Activated CD8-positive, alpha-beta T cell treated with anti-CD3 and anti-CD28 coated beads, Interleukin-2, amount 10 ng/mL, durations not matched to agents 7 days and 5 days (primary cell): Measurements from ENCODE around the gene OR2L8. TPM values are rescaled to one million over a fixed set of nuclear protein-coding genes. Genes with fewer than 3 reads are reported as not detected.
"Not testable (repeated sequence)": the region's sequence is repeated elsewhere in the genome, so short reads cannot be mapped to it uniquely, and the experiment has no call there.

Experiments used
- ATAC-seq: fragments of 150-1000 bp; cut with Tn5 transposase; one replicate; pipeline ENCODE4 v1.10.0; 2021; ENCODE audit warnings: moderate library complexity
- CTCF ChIA-PET: fragments of 350-600 bp; sonication (Branson Sonifier 250); formaldehyde crosslinking; loops from one replicate; lab custom pipeline; 2021; ENCODE audit warnings: antibody characterized with exemption; lab: Charles Lee
- POLR2A ChIA-PET: fragments of 350-600 bp; sonication (Branson Sonifier 250); formaldehyde crosslinking; loops from one replicate; lab custom pipeline; 2021; ENCODE audit warnings: antibody characterized with exemption; lab: Charles Lee
- DNase-seq: peaks from one replicate; pipeline ENCODE4 v3.0.0-alpha.2; 2020
- H3K27ac Mint-ChIP-seq: one replicate; pipeline ENCODE4 v1.8.0; 2021; ENCODE audit warnings: mild to moderate bottlenecking, mixed read lengths
- H3K27me3 Mint-ChIP-seq: one replicate; pipeline ENCODE4 v1.8.0; 2021; ENCODE audit warnings: low read depth, mixed read lengths
- H3K36me3 Mint-ChIP-seq: one replicate; pipeline ENCODE4 v1.8.0; 2021; ENCODE audit warnings: low read depth, mixed read lengths
- H3K4me1 Mint-ChIP-seq: one replicate; pipeline ENCODE4 v1.8.0; 2021; ENCODE audit warnings: low read depth, mixed read lengths
- H3K4me3 Mint-ChIP-seq: one replicate; pipeline ENCODE4 v1.8.0; 2021; ENCODE audit warnings: mild to moderate bottlenecking, mixed read lengths
- H3K9me3 Mint-ChIP-seq: one replicate; pipeline ENCODE4 v1.8.0; 2022; ENCODE audit warnings: mixed read lengths; ENCODE audit not compliant: insufficient read depth
- total RNA-seq, 2 experiments: library from RNA; stranded (reverse); gene quantifications; one replicate each; pipeline ENCODE4 v1.2.3, GENCODE V29; 2021

The OR2L8 gene
- total RNA-seq, 2 experiments from 2014 or later, result 0.29 TPM; not detected in 1

DNA sequence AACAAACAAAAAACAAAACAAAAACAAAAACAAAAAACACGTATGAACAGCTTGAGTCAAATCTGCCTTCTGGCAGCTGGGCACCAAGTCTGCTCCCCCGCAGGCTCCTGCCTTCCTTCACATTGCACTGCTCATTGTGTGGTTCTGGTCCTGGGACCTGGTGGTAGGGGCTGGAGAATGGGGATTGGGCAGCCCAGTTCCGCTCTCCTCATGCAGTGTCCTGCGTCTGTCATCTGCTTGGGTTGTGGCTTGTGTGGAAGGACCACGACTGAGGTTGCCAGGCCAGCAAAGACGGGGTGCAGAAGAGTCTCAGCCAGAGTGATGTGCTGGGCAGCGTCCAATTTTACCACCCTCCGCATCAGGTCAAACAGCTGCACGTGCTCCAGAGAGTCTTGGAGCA is 12.9 kb upstream of the OR2L8 start:
- DNase-seq (no peak), ATAC-seq (no peak)
- CTCF ChIA-PET, result no interaction called here
- POLR2A ChIA-PET, result no interaction called here
- Mint-ChIP-seq H3K27ac (no peak overlapping the region), H3K4me3 (no peak overlapping the region), H3K27me3 (no peaks in the 10 kb centered on the region), H3K9me3 (no peaks in the 10 kb centered on the region), H3K36me3 (no peaks in the 10 kb centered on the region), H3K4me1 (no peaks in the 10 kb centered on the region)

DNA sequence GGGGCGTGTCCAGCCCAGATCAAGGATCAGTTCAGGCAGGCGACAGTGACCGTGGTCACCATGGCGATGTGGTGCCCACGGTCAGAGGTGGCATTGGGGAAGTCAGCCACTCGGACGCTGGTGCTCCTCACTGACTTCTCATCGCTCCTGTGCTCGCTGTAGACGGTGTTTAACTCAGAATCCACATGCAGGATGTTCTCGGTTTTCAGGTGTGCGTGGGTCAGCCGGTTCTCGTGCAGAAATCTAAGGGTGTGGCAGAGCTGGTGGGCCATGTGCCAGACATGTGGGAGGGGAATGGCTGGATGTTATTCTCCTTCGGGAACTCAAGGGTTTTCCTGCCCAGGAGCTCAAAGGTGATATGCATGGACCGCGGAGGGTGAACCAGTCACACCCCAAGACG is 12.2 kb upstream of the OR2L8 start:
- ChIA-PET POLR2A (no interaction called here), CTCF (interaction anchor here (0.8 to 1.8 kb wide), 3 partner anchors 9 to 167 kb away, joined by 3 to 11 read pairs (median 4); no protein-coding TSS in a partner anchor)
- DNase-seq (no peak), ATAC-seq (no peak)
- H3K27ac Mint-ChIP-seq, result no peak overlapping the region
- no peak overlapping the region for H3K4me3 Mint-ChIP-seq
- no peaks in the 10 kb centered on the region for H3K4me1 Mint-ChIP-seq
- no peaks in the 10 kb centered on the region for H3K9me3 Mint-ChIP-seq
- H3K36me3 Mint-ChIP-seq, result no peaks in the 10 kb centered on the region
- no peaks in the 10 kb centered on the region for H3K27me3 Mint-ChIP-seq

DNA sequence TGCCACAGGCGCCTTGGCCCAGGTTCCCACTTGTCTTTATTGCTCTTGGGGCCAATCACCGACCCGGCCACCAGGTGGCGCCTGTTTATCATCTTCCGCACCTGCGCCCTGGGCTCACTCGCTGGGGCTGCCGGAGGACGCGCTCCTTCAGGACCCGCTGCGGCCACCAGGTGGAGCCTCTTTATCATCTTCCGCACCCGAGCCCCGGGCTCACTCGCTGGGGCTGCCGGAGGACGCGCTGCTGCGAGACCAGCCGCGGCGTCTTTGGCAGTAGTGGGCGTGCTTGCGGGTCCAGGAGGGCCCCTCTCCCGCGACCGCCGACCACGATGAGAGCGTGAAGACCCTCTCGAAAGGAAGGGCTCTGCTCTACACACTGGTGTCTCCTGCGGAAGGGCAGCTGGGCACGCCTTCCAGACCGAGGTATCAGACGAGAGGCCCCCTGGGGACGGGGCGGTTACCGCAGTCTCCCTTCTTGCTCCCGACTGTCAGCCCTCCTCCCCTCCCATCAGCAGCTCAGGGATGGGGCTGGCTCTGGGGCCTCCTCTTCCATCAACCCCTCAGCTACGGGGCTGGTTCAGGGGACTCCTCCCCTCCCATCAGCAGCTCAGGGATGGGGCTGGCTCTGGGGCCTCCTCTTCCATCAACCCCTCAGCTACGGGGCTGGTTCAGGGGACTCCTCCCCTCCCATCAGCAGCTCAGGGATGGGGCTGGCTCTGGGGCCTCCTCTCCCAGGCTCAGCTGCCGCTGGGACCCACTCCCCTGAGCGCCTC is 11.5 kb upstream of the OR2L8 start:
- peak; percentile 99 for ATAC-seq
- POLR2A ChIA-PET, result interaction anchor here (1.1 kb wide), 1 partner anchor 727 kb away, joined by 3 read pairs; no protein-coding TSS in a partner anchor
- CTCF ChIA-PET, result interaction anchor here (0.6 to 1.8 kb wide), 8 partner anchors 10 to 525 kb away, joined by 3 to 11 read pairs (median 3); no protein-coding TSS in a partner anchor
- H3K4me1 Mint-ChIP-seq, H3K27me3 Mint-ChIP-seq, H3K36me3 Mint-ChIP-seq, H3K9me3 Mint-ChIP-seq: not testable (repeated sequence)
- peak overlapping the region; percentile 71 for H3K27ac Mint-ChIP-seq
- DNase-seq, result peak; percentile 95
- peak overlapping the region; percentile 82 for H3K4me3 Mint-ChIP-seq

DNA sequence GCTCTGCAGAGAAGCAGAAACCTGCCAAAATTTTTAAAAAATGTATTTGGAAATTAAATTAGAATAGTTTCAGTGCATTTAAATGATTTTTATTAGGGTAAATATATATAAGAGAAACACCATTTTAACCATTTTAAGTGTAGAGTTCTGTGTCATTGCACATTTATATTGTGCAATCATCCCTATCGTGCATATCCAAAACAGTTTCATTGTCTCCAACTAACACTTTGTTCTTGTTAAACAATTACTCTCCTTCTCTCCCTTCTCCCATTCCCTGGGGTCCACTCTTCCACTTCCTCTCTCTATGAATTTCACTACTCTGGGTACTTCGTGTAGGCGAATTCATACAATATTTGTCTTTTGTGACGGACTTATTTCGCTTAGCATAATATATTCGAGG is 6.0 kb upstream of the OR2L8 start:
- no peaks in the 10 kb centered on the region for H3K36me3 Mint-ChIP-seq
- no peak overlapping the region for H3K4me3 Mint-ChIP-seq
- H3K27ac Mint-ChIP-seq, result no peak overlapping the region
- no peaks in the 10 kb centered on the region for H3K9me3 Mint-ChIP-seq
- H3K27me3 Mint-ChIP-seq, result no peaks in the 10 kb centered on the region
- ATAC-seq (no peak), DNase-seq (no peak)
- H3K4me1 Mint-ChIP-seq, result no peaks in the 10 kb centered on the region
- CTCF ChIA-PET, result no interaction called here
- POLR2A ChIA-PET, result no interaction called here

DNA sequence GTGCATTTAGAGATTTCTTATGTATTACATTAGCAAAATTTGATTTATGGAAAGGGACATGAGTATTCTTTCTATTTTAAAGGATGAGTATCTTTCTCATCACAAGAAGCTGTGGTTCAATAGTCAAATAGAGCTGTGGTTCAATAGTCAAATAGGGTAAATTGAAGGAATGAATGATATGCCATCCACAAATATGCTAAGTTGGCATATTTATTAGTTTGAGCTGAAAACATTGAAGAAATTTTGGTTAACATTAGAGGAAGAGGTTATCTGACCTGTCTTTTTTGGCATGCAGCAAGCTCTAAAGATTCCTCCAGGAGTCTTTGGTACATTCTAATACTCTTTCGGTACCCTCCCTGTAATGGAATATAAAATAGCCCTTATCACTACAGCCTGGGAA is 4.8 kb downstream of the OR2L8 start:
- Mint-ChIP-seq H3K4me1 (no peaks in the 10 kb centered on the region), H3K9me3 (no peaks in the 10 kb centered on the region), H3K27ac (no peak overlapping the region), H3K27me3 (no peaks in the 10 kb centered on the region), H3K4me3 (no peak overlapping the region), H3K36me3 (no peaks in the 10 kb centered on the region)
- CTCF ChIA-PET, result no interaction called here
- DNase-seq, result no peak
- POLR2A ChIA-PET, result no interaction called here
- no peak for ATAC-seq

DNA sequence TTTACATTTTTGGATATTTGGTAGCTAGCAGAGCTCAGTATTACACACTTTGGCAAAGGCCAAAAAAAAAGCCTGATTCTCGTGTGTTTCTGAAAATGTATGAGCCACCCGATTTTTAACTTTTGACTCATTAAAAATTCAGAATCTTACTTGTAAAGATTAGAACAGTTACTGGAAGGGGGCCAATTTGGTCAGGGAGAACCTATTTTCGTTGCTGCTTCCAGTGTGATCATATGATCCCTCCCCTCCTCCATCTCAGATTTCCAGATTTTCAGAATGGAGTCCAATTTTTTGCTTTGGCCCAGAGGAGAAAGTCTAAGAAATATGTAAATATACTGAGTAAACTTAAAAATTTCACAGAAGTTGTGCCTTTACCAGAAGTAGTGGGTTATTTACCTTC is 13.1 kb downstream of the OR2L8 start:
- ChIA-PET POLR2A (no interaction called here), CTCF (no interaction called here)
- no peaks in the 10 kb centered on the region for H3K9me3 Mint-ChIP-seq
- no peaks in the 10 kb centered on the region for H3K36me3 Mint-ChIP-seq
- H3K4me1 Mint-ChIP-seq, result peaks cover 10% of the 10 kb centered on the region
- no peak overlapping the region for H3K27ac Mint-ChIP-seq
- no peak overlapping the region for H3K4me3 Mint-ChIP-seq
- no peak for ATAC-seq
- H3K27me3 Mint-ChIP-seq, result no peaks in the 10 kb centered on the region
- DNase-seq, result no peak

DNA sequence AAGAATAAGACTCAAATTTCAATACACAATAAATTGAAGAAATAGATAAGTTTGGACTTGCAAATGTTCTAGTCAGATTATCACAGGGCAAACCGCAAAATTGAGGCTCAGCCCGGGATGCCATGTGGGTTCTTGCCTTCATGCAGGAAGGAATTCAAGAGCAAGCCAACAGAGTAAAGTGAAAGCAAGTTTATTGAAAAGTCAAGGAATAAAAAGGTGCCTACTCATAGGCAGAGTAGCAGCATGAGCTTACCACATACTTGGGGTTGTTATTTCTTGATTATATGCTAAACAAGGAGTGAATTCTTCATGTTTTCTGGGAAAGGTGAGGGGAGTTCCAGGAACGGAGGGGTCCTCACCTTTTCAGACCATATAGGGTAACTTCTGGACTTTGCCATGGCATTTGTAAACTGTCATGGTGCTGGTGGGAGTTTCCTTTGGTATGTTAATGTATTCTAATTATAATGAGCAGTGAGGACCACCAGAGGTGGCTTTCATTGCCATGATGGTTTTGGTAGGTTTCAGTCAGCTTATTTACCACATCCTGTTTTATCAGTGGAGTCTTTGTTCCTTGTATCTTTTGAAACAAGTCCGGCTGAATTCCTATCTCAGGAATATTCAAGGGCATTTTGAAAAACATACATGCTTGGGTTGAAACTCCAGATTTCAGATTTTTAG is 14.4 kb downstream of the OR2L8 start:
- Mint-ChIP-seq H3K36me3 (no peaks in the 10 kb centered on the region), H3K27me3 (no peaks in the 10 kb centered on the region), H3K4me1 (peaks cover 10% of the 10 kb centered on the region), H3K9me3 (no peaks in the 10 kb centered on the region), H3K4me3 (no peak overlapping the region), H3K27ac (no peak overlapping the region)
- ATAC-seq (no peak), DNase-seq (no peak)
- CTCF ChIA-PET, result no interaction called here
- POLR2A ChIA-PET, result no interaction called here

DNA sequence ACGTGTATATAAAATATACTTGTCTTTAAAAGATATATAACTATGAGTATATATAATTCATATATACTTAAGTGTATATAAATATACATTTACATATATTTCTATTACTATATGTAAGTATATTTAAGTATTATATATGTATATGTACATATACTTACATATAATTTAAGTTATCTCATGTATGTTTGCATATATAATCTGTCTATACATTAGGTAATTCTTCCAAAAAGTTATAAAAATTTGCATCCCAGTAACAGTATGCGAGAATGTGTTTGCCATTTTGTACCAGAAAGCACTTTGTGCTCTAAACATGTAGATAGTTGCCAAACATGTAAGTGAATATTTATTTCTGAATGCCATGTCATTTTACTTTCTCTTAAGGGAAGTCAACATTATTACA is 16.3 kb downstream of the OR2L8 start, which contains the start of gene OR2AK2:
Gene OR2AK2 (plus strand): TSS at position 301 of the 400 bp plus-strand sequence. CDS start 144 bp downstream, outside the sequence.
- ATAC-seq (no peak), DNase-seq (no peak)
- no peaks in the 10 kb centered on the region for H3K27me3 Mint-ChIP-seq
- H3K4me1 Mint-ChIP-seq, result peaks cover 10% of the 10 kb centered on the region
- ChIA-PET POLR2A (no interaction called here), CTCF (no interaction called here)
- no peaks in the 10 kb centered on the region for H3K36me3 Mint-ChIP-seq
- no peak within 1 kb of the TSS for H3K4me3 Mint-ChIP-seq
- H3K9me3 Mint-ChIP-seq, result no peaks in the 10 kb centered on the region
- H3K27ac Mint-ChIP-seq, result no peak within 1 kb of the TSS

DNA sequence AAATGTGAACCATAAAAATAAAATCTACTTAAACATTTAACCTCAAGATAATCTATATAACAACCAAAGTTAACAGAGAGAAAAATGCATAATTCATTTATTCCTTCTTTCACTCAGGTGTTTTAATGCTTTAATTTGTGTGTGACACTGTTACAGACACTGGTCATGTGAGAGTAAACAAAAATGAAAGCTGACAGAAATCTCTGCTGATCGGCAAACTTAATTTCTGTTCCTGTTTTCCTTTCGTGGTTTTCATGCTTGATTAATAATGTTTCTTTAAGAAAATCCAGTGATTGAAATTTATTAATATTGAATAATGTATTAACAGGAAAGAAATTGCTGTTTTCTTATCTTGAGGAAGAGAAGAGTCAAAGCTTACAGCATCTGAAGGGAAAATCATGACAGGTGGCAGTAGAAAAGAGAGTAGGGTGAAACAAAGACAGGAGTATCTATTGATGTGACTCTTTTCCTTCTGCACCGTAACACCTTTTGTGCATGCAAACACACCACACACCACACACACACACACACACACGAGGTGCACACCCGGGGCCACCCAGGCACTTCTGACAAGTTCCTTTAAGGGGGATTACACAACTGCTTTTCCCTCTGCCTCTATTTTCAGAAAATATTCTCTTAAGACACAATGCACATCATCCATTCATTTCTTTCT is 18.0 kb downstream of the OR2L8 start:
- POLR2A ChIA-PET, result no interaction called here
- Mint-ChIP-seq H3K36me3 (no peaks in the 10 kb centered on the region), H3K4me1 (peaks cover 10% of the 10 kb centered on the region), H3K4me3 (peak overlapping the region; percentile 1), H3K27me3 (no peaks in the 10 kb centered on the region), H3K9me3 (no peaks in the 10 kb centered on the region), H3K27ac (no peak overlapping the region)
- no peak for DNase-seq
- ATAC-seq, result no peak
- CTCF ChIA-PET, result no interaction called here

DNA sequence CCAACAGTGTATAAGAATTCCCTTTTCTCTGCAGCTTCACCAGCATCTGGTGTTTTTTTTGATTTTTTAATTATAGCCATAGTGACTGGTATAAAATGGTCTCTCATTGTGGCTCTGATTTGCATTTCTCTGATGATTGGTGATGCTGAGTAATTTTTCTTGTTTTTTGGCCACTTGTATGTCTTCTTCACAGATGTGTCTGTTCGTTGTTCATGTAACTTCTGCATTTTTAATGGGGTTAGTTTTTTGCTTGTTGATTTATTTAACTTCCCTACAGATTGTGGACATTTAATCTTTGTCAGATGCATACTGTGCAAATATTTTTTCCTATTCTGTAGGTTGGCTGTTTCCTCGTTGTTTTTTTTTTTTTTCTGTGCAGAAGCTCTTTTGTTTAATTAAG is 44.3 kb downstream of the OR2L8 start:
- Mint-ChIP-seq H3K27me3 (no peaks in the 10 kb centered on the region), H3K9me3 (no peaks in the 10 kb centered on the region), H3K27ac (no peak overlapping the region), H3K4me3 (no peak overlapping the region), H3K36me3 (no peaks in the 10 kb centered on the region), H3K4me1 (no peaks in the 10 kb centered on the region)
- ChIA-PET POLR2A (no interaction called here), CTCF (no interaction called here)
- no peak for ATAC-seq
- DNase-seq, result no peak

DNA sequence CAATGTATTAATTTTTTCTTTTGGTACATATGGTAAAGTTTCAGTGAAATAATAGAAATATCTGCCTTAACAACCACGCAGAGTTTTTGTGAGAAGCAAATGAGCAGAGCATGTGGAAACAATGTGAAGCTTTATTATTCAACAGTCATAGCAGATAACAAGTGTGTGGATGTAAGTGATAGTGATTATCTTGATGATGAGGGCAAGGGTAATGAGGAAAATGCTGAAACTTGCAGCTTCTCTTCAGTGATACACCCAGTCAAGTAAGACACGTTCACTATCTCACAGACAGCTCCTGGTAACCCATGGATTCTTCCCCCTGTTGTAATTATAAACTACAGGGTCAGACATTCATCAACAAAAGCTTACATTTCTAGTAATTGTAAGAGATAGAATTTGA is 50.2 kb downstream of the OR2L8 start:
- no peak overlapping the region for H3K27ac Mint-ChIP-seq
- H3K4me1 Mint-ChIP-seq, result no peaks in the 10 kb centered on the region
- ChIA-PET POLR2A (no interaction called here), CTCF (no interaction called here)
- H3K9me3 Mint-ChIP-seq, result no peaks in the 10 kb centered on the region
- H3K27me3 Mint-ChIP-seq, result no peaks in the 10 kb centered on the region
- no peaks in the 10 kb centered on the region for H3K36me3 Mint-ChIP-seq
- DNase-seq (no peak), ATAC-seq (no peak)
- H3K4me3 Mint-ChIP-seq, result no peak overlapping the region
